Measurements from ENCODE around the gene CNGB1. TPM values are rescaled to one million over a fixed set of nuclear protein-coding genes. Genes with fewer than 3 reads are reported as not detected.

Gene CNGB1
- total and polyA plus RNA-seq, 8 donors: 0.03 to 0.43 (median 0.05) TPM; not detected in 3

DNA sequence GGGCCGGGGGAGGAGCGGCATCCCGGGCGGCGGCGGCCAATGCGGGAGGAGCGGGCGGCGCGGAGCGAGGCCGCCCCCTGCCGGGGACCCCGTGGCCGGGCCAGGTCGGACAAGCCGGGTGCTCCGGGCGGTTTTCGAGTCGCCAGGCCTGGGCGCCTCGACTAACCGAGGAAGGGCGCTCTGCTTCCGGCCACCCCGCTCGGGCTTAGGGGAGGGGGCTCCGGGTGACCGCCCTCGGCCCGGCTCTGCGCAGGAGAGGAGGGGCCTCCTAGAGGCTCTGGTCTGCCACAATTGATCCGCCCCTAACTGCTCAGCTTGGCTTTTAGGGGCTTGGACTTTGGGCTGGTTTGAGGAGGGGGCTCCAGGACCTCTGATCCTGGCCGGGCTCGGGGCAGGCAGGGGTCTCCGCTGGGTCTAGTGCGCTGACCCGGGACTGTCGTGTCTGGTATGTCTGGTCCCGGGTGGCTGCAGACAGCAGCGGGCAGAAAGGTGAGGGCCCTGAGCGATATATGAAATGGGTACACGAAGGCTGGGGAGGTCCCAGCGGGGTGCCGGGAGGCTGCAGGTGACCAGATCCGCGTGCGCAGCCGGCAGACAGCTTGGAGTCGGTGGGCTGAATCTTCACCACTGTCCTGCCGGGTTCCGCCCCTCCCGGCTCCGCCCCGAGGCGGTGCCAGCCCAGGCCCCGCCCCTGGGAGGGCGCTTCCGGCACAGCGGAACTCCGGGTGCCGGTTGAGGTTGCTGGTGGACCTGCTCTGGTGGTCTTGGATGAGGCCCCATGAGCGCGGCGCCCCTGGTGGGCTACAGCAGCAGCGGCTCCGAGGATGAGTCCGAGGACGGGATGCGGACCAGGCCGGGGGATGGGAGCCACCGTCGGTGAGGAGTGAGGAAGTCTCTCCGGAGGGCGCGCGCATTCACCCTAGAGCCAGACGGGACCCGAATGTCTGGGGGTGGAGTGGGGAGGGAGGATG lies 30.1 kb upstream of the CNGB1 start, which contains the start of gene USB1:
TSS of gene USB1 (plus strand) at position 702 of the 971 bp plus-strand sequence. CDS start at position 779, 77 bp downstream.
- TF ChIP-seq, protein P1, sequence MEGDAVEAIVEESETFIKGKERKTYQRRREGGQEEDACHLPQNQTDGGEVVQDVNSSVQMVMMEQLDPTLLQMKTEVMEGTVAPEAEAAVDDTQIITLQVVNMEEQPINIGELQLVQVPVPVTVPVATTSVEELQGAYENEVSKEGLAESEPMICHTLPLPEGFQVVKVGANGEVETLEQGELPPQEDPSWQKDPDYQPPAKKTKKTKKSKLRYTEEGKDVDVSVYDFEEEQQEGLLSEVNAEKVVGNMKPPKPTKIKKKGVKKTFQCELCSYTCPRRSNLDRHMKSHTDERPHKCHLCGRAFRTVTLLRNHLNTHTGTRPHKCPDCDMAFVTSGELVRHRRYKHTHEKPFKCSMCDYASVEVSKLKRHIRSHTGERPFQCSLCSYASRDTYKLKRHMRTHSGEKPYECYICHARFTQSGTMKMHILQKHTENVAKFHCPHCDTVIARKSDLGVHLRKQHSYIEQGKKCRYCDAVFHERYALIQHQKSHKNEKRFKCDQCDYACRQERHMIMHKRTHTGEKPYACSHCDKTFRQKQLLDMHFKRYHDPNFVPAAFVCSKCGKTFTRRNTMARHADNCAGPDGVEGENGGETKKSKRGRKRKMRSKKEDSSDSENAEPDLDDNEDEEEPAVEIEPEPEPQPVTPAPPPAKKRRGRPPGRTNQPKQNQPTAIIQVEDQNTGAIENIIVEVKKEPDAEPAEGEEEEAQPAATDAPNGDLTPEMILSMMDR (IDR thresholded peaks at IDR 0.05): peak; percentile 36 to 62 (median 46)
- H3K4me3 ChIP-seq: peak within 1 kb of the TSS; percentile 66 to 83 (median 73)
- intact Hi-C loops (cut with DNase I): loop anchor here in 1 of 3 donors (5.0 kb wide), 1 partner anchor 99 kb away; no protein-coding TSS in a partner anchor
- H3K9me3 ChIP-seq: no peaks in the 10 kb centered on the region
- H3K4me1 ChIP-seq: peaks cover 4 to 15% (median 5%) of the 10 kb centered on the region in 3 donors
- H3K27me3 ChIP-seq: no peaks in the 10 kb centered on the region
- FAIRE-seq (no peak), ATAC-seq (peak; percentile 91 to 95 (median 93)), DNase-seq (peak; percentile 85 to 97 (median 89))
- peak within 1 kb of the TSS; percentile 78 to 83 (median 81) for H3K27ac ChIP-seq
- WGBS, 2 donors: 0% methylated on average over 70 to 81 of the region's 81 CpGs
- H3K36me3 ChIP-seq: peaks cover 8 to 22% (median 13%) of the 10 kb centered on the region in 3 donors

GRCh38 chr16:57999971-58000705 lies 29.2 kb upstream of the CNGB1 start, which contains the start of gene ZNF319:
Gene ZNF319 (minus strand): TSS chr16:58000672. CDS start chr16:57998265, 2,407 bp downstream.
- TF ChIP-seq, protein P1 (IDR thresholded peaks at IDR 0.05): no peak
- ATAC-seq (peak in 3 of 4 donors; percentile 0 to 18 (median 1)), DNase-seq (peak in 2 of 6 donors; percentile 66 to 95), FAIRE-seq (no peak)
- intact Hi-C loops (cut with DNase I): loop anchor here in 2 of 3 donors (2.0 to 10.0 kb wide), 4 partner anchors 98 to 415 kb away; no protein-coding TSS in a partner anchor
- Histone ChIP-seq H3K4me1 (peaks cover 4 to 15% (median 5%) of the 10 kb centered on the region in 3 donors), H3K27me3 (no peaks in the 10 kb centered on the region), H3K27ac (peak within 1 kb of the TSS; percentile 78 to 83 (median 81)), H3K4me3 (peak within 1 kb of the TSS; percentile 66 to 83 (median 73)), H3K9me3 (no peaks in the 10 kb centered on the region), H3K36me3 (peaks cover 8 to 22% (median 13%) of the 10 kb centered on the region in 3 donors)
- 0 to 1% methylated on average over 49 to 95 of the region's 95 CpGs for WGBS, 2 donors

GRCh38 chr16:57999366-57999970 lies 28.5 kb upstream of the CNGB1 start:
- WGBS, 2 donors: 8 to 16% methylated on average over 6 of the region's 6 CpGs
- ATAC-seq (no peak), FAIRE-seq (no peak), DNase-seq (no peak)
- peak overlapping the region; percentile 40 to 83 (median 68) for H3K4me3 ChIP-seq
- peaks cover 0 to 11% (median under 1%) of the 10 kb centered on the region in 3 donors for H3K4me1 ChIP-seq
- peaks cover 8 to 22% (median 13%) of the 10 kb centered on the region in 3 donors for H3K36me3 ChIP-seq
- peak overlapping the region in 3 of 4 donors; percentile 67 to 83 (median 78) for H3K27ac ChIP-seq
- TF ChIP-seq, protein P1 (IDR thresholded peaks at IDR 0.05): no peak
- H3K27me3 ChIP-seq: no peaks in the 10 kb centered on the region
- H3K9me3 ChIP-seq: no peaks in the 10 kb centered on the region
- intact Hi-C loops (cut with DNase I): loop anchor here in 1 of 3 donors (2.0 to 10.0 kb wide), 3 partner anchors 99 to 415 kb away; no protein-coding TSS in a partner anchor

- ATAC-seq (no peak), DNase-seq (no peak), FAIRE-seq (no peak)
- intact Hi-C loops (cut with DNase I): loop anchor here in 1 of 3 donors (2.0 to 10.0 kb wide), 3 partner anchors 98 to 414 kb away; no protein-coding TSS in a partner anchor
- Histone ChIP-seq H3K27ac (no peak overlapping the region), H3K36me3 (peaks cover 8 to 22% (median 13%) of the 10 kb centered on the region in 3 donors), H3K4me3 (no peak overlapping the region), H3K9me3 (no peaks in the 10 kb centered on the region), H3K4me1 (peaks cover 0 to 16% (median 1%) of the 10 kb centered on the region in 3 donors), H3K27me3 (no peaks in the 10 kb centered on the region)
- TF ChIP-seq, protein P1 (IDR thresholded peaks at IDR 0.05): no peak
- WGBS, 2 donors: 74 to 84% methylated on average over 3 of the region's 3 CpGs
These were observed 28.1 kb upstream of the CNGB1 start for GRCh38 chr16:57998992-57999365.
